Natural killer cell (primary cell): ENCODE results near the gene LY6G6C. TPM values are rescaled to one million over a fixed set of nuclear protein-coding genes. Genes with fewer than 3 reads are reported as not detected.
A peak's percentile ranks its signal among the peaks of the same experiment; 100 is the strongest.

Experiments used
- ATAC-seq, 3 donors: fragments of 150-1000 bp in 2 of 3; fragments of 200-7000 bp in 1 of 3; cut with Tn5 transposase; 1 replicate in 1 of 3; 2 replicates in 2 of 3; pipeline ENCODE4 v1.10.0; 2021; ENCODE audit warnings: mild to moderate bottlenecking in 2 of 3, moderate library complexity in 2 of 3
- DNase-seq, 2 donors: peaks; one replicate each; pipeline versions ENCODE4 v3.0.0 to v3.0.0-alpha.2; 2013 to 2021; ENCODE audit warnings: mixed read lengths in 1 of 2
- H3K27ac ChIP-seq: one replicate; pipeline ENCODE4 v1.5.1; 2013; ENCODE audit warnings: mild to moderate bottlenecking, low read length
- H3K27me3 ChIP-seq: one replicate; pipeline ENCODE4 v1.6.1; 2013; ENCODE audit warnings: low read length; ENCODE audit not compliant: control insufficient read depth, insufficient read depth
- H3K36me3 ChIP-seq: one replicate; pipeline ENCODE4 v1.6.1; 2013; ENCODE audit warnings: low read length; ENCODE audit not compliant: control insufficient read depth, insufficient read depth
- H3K4me1 ChIP-seq: one replicate; pipeline ENCODE4 v1.6.1; 2013; ENCODE audit warnings: low read length; ENCODE audit not compliant: control insufficient read depth, insufficient read depth
- H3K4me3 ChIP-seq: one replicate; pipeline ENCODE4 v1.5.1; 2013; ENCODE audit warnings: low read length
- H3K9me3 ChIP-seq: one replicate; pipeline ENCODE4 v1.6.1; 2013; ENCODE audit warnings: low read length; ENCODE audit not compliant: control insufficient read depth, insufficient read depth
- H3K27ac Mint-ChIP-seq, 2 donors: one replicate each; pipeline ENCODE4 v1.8.0; 2022; ENCODE audit warnings: mild to moderate bottlenecking in 2 of 2, mixed read lengths in 2 of 2, moderate library complexity in 1 of 2
- H3K27me3 Mint-ChIP-seq, 2 donors: one replicate each; pipeline ENCODE4 v1.8.0; 2022; ENCODE audit warnings: low read depth in 2 of 2, mixed read lengths in 2 of 2
- H3K36me3 Mint-ChIP-seq: one replicate; pipeline ENCODE4 v1.8.0; 2022; ENCODE audit warnings: mixed read lengths
- H3K4me1 Mint-ChIP-seq, 2 donors: one replicate each; pipeline ENCODE4 v1.8.0; 2022; ENCODE audit warnings: mixed read lengths in 2 of 2
- H3K4me3 Mint-ChIP-seq: one replicate; pipeline ENCODE4 v1.8.0; 2022; ENCODE audit warnings: mild to moderate bottlenecking, moderate library complexity, mixed read lengths
- H3K9me3 Mint-ChIP-seq, 2 donors: one replicate each; pipeline ENCODE4 v1.8.0; 2022; ENCODE audit warnings: mixed read lengths in 2 of 2
- WGBS: methylation state at CpG from one replicate; pipeline ENCODE4 v1.1.7; 2013; ENCODE audit warnings: missing lambda C conversion rate; ENCODE audit not compliant: insufficient coverage; 5-methylcytosine and 5-hydroxymethylcytosine counted together
- intact Hi-C: fragments of 100-400 bp; cut with micrococcal nuclease; formaldehyde crosslinking; loops from one replicate; pipeline ENCODE4 v1.14.2; 2022
- total RNA-seq, 4 donors: library from RNA; stranded (reverse); fragments of 120-200 nt in 1 of 4; gene quantifications; one replicate each; pipeline versions ENCODE4 v1.2.3 to v1.2.4, GENCODE V29; 2013 to 2022
- TF ChIP-seq, protein P1 (sequence below): fragments of 200-600 bp; IDR thresholded peaks from one replicate; pipeline ENCODE4 v1.8.0; 2022; ENCODE audit warnings: antibody characterized with exemption

The LY6G6C gene
- total RNA-seq, 3 donors from 2014 or later (not counting 1 experiment from before 2014, with no cell fraction given) = not detected

DNA sequence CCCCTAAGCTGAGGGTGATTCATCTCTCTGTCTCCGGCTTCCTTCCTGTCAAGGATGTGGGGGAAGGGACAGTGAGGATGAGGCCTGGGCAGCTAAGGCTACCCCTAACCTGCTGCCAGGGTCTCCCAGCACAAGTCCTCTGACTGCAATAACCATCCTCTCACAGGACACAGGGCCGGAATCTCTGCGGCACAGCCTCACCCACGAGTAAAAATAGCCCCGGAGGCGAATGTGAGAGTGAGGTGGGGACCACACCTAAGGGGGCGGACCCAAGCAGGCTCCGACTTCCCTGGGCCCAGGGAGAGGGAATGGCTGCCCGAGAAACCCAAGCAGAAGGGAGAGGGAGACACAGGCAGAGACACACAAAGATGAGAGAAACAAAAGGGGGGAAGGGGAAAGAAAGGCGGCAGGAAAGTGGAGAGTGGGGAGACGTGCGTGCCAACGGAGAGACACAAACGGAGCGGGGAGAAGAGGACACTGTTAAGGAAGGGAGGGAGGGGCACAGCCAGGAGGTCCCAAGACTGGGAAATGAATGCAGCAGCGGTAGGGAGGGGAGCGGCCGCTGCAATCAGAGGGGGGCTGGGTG, 13.4 kb upstream of the LY6G6C start:
- Histone ChIP-seq H3K27me3 (no peaks in the 10 kb centered on the region), H3K27ac (peak overlapping the region; percentile 83), H3K9me3 (no peaks in the 10 kb centered on the region), H3K4me3 (peak overlapping the region; percentile 68), H3K4me1 (peaks cover 65% of the 10 kb centered on the region), H3K36me3 (peaks cover 39% of the 10 kb centered on the region)
- H3K27ac Mint-ChIP-seq = peak overlapping the region; percentile 91 to 99
- DNase-seq (peak; percentile 66 to 79), ATAC-seq (peak; percentile 64 to 80 (median 65))
- H3K4me1 Mint-ChIP-seq = peaks cover 64 to 82% of the 10 kb centered on the region in 2 donors
- intact Hi-C loops = loop anchor here (5.0 to 10.0 kb wide), 4 partner anchors 53 to 190 kb away; partner anchors contain the start of genes ATP6V1G2, BAG6, DDX39B and LY6G5C
- peak overlapping the region; percentile 97 for H3K4me3 Mint-ChIP-seq
- no peaks in the 10 kb centered on the region for H3K9me3 Mint-ChIP-seq
- WGBS = under 1% methylated on average over 16 of the region's 18 CpGs
- no peaks in the 10 kb centered on the region for H3K36me3 Mint-ChIP-seq
- TF ChIP-seq, protein P1, sequence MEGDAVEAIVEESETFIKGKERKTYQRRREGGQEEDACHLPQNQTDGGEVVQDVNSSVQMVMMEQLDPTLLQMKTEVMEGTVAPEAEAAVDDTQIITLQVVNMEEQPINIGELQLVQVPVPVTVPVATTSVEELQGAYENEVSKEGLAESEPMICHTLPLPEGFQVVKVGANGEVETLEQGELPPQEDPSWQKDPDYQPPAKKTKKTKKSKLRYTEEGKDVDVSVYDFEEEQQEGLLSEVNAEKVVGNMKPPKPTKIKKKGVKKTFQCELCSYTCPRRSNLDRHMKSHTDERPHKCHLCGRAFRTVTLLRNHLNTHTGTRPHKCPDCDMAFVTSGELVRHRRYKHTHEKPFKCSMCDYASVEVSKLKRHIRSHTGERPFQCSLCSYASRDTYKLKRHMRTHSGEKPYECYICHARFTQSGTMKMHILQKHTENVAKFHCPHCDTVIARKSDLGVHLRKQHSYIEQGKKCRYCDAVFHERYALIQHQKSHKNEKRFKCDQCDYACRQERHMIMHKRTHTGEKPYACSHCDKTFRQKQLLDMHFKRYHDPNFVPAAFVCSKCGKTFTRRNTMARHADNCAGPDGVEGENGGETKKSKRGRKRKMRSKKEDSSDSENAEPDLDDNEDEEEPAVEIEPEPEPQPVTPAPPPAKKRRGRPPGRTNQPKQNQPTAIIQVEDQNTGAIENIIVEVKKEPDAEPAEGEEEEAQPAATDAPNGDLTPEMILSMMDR = no peak
- H3K27me3 Mint-ChIP-seq = no peaks in the 10 kb centered on the region

DNA sequence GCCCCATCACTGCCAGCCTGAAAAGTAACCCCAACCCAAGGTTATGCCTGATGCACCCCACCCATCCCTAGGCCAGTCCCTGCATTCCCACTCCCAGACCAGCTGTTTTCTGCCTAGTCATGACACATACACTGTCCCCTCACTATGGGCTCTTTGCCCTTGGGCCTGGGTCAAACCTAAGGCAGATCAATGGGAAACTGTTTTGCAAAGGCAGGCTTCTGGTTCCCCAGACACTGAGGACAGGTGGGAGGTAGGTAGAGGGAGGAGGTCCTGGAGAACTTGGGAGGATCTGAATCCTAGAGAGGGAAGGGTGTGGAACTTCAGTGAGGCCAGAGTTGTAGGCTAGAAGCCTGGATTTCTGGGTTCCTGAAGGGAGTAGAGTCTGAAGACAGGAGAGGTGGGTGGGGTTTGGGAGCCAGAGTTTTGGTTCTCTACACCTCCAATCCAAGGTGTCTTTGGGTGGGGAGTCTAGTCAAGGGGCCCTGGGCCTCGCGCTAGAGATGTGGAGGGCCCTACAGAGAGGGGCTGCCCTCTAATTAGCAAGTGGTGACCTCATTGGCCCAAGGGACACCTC, 12.8 kb upstream of the LY6G6C start:
- ATAC-seq (no peak), DNase-seq (no peak)
- no peaks in the 10 kb centered on the region for H3K27me3 Mint-ChIP-seq
- H3K36me3 ChIP-seq = peaks cover 39% of the 10 kb centered on the region
- H3K4me1 ChIP-seq = peaks cover 67% of the 10 kb centered on the region
- H3K9me3 ChIP-seq = no peaks in the 10 kb centered on the region
- H3K9me3 Mint-ChIP-seq = no peaks in the 10 kb centered on the region
- H3K36me3 Mint-ChIP-seq = no peaks in the 10 kb centered on the region
- intact Hi-C loops = loop anchor here (10.0 kb wide), 1 partner anchor 190 kb away; the partner anchor contains the start of genes ATP6V1G2, DDX39B and NFKBIL1
- H3K27ac Mint-ChIP-seq = peak overlapping the region; percentile 91 to 99
- H3K27me3 ChIP-seq = no peaks in the 10 kb centered on the region
- H3K4me3 Mint-ChIP-seq = peak overlapping the region; percentile 97
- TF ChIP-seq, protein P1 = no peak
- 0% methylated on average over 2 of the region's 2 CpGs for WGBS
- H3K27ac ChIP-seq = peak overlapping the region; percentile 83
- H3K4me3 ChIP-seq = peak overlapping the region; percentile 68
- H3K4me1 Mint-ChIP-seq = peaks cover 61 to 82% of the 10 kb centered on the region in 2 donors

DNA sequence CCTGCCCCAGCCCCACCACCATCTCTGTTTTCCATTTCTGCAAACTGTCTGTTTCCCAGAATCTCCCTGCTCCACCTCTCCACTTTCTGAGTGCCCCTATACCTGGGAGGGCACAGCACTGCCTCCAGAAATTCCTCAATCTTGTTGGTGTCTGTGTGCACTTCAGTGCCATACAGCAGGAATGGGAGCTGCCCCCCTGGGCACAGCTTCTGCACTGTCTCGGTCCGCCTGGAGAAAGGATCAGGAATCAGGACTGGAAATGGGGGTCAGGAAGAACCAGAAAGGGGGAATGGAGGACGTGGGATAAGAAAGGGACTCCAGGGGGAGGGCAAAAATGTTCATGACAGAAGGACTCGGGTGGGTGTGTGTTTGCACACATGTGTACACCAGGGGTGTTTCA, 12.2 kb upstream of the LY6G6C start:
- Mint-ChIP-seq H3K27ac (peak overlapping the region; percentile 91 to 99), H3K36me3 (no peaks in the 10 kb centered on the region), H3K9me3 (no peaks in the 10 kb centered on the region), H3K4me1 (peaks cover 61 to 82% of the 10 kb centered on the region in 2 donors), H3K27me3 (no peaks in the 10 kb centered on the region), H3K4me3 (peak overlapping the region; percentile 97)
- peak overlapping the region; percentile 83 for H3K27ac ChIP-seq
- no peak for ATAC-seq
- H3K36me3 ChIP-seq = peaks cover 39% of the 10 kb centered on the region
- H3K4me3 ChIP-seq = no peak overlapping the region
- no peaks in the 10 kb centered on the region for H3K9me3 ChIP-seq
- intact Hi-C loops = loop anchor here (10.0 kb wide), 1 partner anchor 189 kb away; the partner anchor contains the start of genes ATP6V1G2, DDX39B and NFKBIL1
- H3K27me3 ChIP-seq = no peaks in the 10 kb centered on the region
- DNase-seq = no peak
- TF ChIP-seq, protein P1 = no peak
- WGBS = 82% methylated on average over 4 of the region's 4 CpGs
- peaks cover 67% of the 10 kb centered on the region for H3K4me1 ChIP-seq
